ENCODE results near the gene PRKACB. TPM values are rescaled to one million over a fixed set of nuclear protein-coding genes. Genes with fewer than 3 reads are reported as not detected.

PRKACB gene
- total RNA-seq, 1 donor from 2014 or later: 34.9 TPM

DNA sequence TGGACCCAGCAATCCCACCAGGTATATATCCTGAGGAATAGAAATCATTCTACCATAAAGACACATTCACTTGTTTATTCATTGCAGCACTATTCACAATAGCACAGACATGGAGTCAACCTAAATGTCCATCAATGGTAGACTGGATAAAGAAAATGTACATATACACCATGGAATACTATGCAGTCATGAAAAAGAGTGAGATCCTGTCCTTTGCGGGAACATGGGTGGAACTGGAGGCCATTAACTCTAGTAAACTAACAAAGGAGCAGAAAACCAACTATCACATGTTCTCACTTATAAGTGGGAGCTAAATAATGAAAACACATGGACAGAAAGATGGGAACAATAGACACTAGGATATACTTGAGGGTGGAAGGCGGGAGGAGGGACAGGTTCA is 36.1 kb upstream of the PRKACB start:
- no peak for DNase-seq
- intact Hi-C loops (cut with micrococcal nuclease): no loop called here
- Histone ChIP-seq H3K27ac (replicated peaks) (no peak overlapping the region), H3K27me3 (ENCODE audit: low read depth) (no peaks in the 10 kb centered on the region), H3K4me3 (no peak overlapping the region), H3K36me3 (no peaks in the 10 kb centered on the region), H3K9me3 (replicated peaks) (peaks cover 6% of the 10 kb centered on the region), H3K4me1 (peaks cover 13% of the 10 kb centered on the region)
- TF ChIP-seq, protein P1, sequence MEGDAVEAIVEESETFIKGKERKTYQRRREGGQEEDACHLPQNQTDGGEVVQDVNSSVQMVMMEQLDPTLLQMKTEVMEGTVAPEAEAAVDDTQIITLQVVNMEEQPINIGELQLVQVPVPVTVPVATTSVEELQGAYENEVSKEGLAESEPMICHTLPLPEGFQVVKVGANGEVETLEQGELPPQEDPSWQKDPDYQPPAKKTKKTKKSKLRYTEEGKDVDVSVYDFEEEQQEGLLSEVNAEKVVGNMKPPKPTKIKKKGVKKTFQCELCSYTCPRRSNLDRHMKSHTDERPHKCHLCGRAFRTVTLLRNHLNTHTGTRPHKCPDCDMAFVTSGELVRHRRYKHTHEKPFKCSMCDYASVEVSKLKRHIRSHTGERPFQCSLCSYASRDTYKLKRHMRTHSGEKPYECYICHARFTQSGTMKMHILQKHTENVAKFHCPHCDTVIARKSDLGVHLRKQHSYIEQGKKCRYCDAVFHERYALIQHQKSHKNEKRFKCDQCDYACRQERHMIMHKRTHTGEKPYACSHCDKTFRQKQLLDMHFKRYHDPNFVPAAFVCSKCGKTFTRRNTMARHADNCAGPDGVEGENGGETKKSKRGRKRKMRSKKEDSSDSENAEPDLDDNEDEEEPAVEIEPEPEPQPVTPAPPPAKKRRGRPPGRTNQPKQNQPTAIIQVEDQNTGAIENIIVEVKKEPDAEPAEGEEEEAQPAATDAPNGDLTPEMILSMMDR (IDR thresholded peaks at IDR 0.05; ENCODE audit: borderline replicate concordance): no peak

DNA sequence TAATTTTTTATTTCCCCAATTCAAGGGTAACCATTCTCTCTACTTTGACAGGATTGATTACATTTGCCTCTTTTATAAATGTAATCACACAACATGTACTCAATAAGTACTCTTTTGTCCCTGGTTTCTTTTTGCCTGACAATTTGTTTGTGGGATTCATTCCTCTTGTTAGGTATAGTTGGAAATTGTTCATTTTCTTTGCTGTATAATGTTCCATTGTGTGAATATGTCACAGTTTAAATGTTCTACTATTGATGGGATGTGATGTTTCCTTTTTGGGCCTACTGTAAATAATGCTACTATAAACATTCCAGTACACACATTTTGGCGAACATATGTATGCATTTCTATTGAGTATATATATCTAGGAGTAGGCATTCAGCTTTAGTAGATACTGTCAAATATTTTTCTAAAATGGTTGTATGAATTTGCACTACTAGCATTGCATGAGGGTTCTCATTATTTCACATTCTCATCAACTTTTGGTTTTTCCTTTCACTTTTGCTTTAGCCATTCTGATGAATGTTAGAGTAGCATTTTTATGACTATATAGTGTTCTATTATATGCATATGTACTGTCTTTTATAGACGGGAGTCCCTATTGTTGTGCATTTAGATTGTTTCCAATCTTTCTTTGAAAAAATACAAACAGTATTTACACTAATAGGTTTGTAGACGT is 35.0 kb upstream of the PRKACB start:
- Histone ChIP-seq H3K36me3 (no peaks in the 10 kb centered on the region), H3K4me3 (no peak overlapping the region), H3K9me3 (replicated peaks) (peaks cover 6% of the 10 kb centered on the region), H3K27ac (replicated peaks) (no peak overlapping the region), H3K27me3 (ENCODE audit: low read depth) (no peaks in the 10 kb centered on the region), H3K4me1 (peaks cover 2% of the 10 kb centered on the region)
- TF ChIP-seq, protein P1 (IDR thresholded peaks at IDR 0.05; ENCODE audit: borderline replicate concordance): no peak
- intact Hi-C loops (cut with micrococcal nuclease): no loop called here
- DNase-seq: no peak

DNA sequence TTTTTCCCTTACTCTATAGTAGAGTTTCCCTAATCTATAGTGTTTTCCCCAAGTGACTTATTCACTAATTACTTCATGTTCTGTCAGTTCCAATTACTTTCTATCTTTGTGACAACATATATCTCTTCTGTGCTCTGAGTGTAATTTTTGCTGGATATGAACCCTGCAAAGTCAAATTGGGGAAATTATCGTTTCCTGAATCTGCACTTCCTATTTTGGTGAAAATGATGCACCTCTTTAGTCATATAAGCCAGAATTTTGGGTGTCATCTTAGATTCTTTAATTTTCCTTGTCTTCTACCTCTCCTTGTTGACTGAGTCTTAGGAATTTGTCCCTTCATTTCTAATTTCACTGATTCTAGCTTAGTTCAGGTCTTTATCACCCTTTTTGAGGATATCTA is 33.4 kb upstream of the PRKACB start:
- Histone ChIP-seq H3K4me3 (no peak overlapping the region), H3K27me3 (ENCODE audit: low read depth) (no peaks in the 10 kb centered on the region), H3K36me3 (no peaks in the 10 kb centered on the region), H3K9me3 (replicated peaks) (peaks cover 6% of the 10 kb centered on the region), H3K4me1 (no peaks in the 10 kb centered on the region), H3K27ac (replicated peaks) (no peak overlapping the region)
- TF ChIP-seq, protein P1 (IDR thresholded peaks at IDR 0.05; ENCODE audit: borderline replicate concordance): no peak
- DNase-seq: no peak
- intact Hi-C loops (cut with micrococcal nuclease): no loop called here

DNA sequence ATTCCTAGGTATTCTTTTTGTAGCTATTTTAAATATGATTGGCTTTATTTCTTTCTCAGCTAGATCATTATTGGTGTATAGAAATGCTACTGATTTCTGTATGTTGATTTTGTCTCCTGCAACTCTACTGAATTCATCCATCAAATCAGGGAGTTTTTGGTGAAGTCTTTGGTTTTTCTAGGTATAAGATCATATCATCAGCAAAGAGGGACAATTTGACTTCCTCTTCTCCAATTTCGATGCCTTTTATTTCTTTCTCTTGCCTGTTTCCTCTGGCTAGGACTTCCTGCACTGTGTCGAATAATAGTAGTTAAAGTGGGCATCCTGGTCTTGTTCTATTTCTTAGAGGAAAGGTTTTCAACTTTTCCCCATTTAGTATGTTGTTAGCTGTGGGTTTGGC is 27.5 kb upstream of the PRKACB start:
- Histone ChIP-seq H3K27me3 (ENCODE audit: low read depth) (no peaks in the 10 kb centered on the region), H3K27ac (replicated peaks) (no peak overlapping the region), H3K4me3 (no peak overlapping the region), H3K4me1 (no peaks in the 10 kb centered on the region), H3K9me3 (replicated peaks) (peaks cover 4% of the 10 kb centered on the region), H3K36me3 (no peaks in the 10 kb centered on the region)
- intact Hi-C loops (cut with micrococcal nuclease): no loop called here
- TF ChIP-seq, protein P1 (IDR thresholded peaks at IDR 0.05; ENCODE audit: borderline replicate concordance): no peak
- no peak for DNase-seq

DNA sequence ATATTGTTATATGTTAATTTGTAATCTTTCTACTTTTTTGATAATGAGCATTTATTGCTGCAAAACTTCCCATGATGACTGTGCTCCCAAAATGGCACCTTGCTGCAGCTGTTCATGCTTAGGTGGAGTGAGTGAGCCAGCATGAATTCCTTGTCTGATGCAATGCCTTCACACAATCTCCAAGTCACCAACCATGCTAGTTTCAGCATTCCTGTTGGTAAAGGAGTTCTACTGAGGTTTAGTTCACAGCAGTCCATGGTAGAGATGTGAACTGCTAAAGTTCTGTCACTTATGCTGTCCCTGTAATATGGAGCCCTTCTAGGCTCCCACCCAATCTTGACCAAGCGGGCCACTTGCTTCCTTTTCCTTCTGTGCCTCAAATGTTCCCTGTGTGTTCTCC is 26.2 kb upstream of the PRKACB start:
- Histone ChIP-seq H3K9me3 (replicated peaks) (peaks cover 4% of the 10 kb centered on the region), H3K36me3 (no peaks in the 10 kb centered on the region), H3K27me3 (ENCODE audit: low read depth) (no peaks in the 10 kb centered on the region), H3K4me3 (no peak overlapping the region), H3K4me1 (peaks cover 4% of the 10 kb centered on the region), H3K27ac (replicated peaks) (no peak overlapping the region)
- TF ChIP-seq, protein P1 (IDR thresholded peaks at IDR 0.05; ENCODE audit: borderline replicate concordance): no peak
- DNase-seq: no peak
- intact Hi-C loops (cut with micrococcal nuclease): no loop called here
